Skin epidermis (tissue), 12 donors: ENCODE measurements around the gene ALS2CL.

ENCODE experiments used
- H3K27ac ChIP-seq, 21 experiments: fragments of 200-600 bp; sonication (generic) in 11 of 21; one replicate each; pipeline ENCODE4 v1.5.0; 2020; ENCODE audit warnings: mild to moderate bottlenecking in 3 of 21, inconsistent platforms in 2 of 21, moderate library complexity in 2 of 21
- H3K4me3 ChIP-seq, 7 experiments: fragments of 200-600 bp; sonication (generic) in 2 of 7; one replicate each; pipeline ENCODE4 v1.5.0; 2020; ENCODE audit warnings: inconsistent platforms in 2 of 7, mild to moderate bottlenecking in 2 of 7, moderate library complexity in 1 of 7

ALS2CL gene

GRCh38 chr3:46716461-46717441 lies 23.3 kb upstream of the ALS2CL start:
- Histone ChIP-seq H3K4me3 (no peak overlapping the region), H3K27ac (no peak overlapping the region)

DNA sequence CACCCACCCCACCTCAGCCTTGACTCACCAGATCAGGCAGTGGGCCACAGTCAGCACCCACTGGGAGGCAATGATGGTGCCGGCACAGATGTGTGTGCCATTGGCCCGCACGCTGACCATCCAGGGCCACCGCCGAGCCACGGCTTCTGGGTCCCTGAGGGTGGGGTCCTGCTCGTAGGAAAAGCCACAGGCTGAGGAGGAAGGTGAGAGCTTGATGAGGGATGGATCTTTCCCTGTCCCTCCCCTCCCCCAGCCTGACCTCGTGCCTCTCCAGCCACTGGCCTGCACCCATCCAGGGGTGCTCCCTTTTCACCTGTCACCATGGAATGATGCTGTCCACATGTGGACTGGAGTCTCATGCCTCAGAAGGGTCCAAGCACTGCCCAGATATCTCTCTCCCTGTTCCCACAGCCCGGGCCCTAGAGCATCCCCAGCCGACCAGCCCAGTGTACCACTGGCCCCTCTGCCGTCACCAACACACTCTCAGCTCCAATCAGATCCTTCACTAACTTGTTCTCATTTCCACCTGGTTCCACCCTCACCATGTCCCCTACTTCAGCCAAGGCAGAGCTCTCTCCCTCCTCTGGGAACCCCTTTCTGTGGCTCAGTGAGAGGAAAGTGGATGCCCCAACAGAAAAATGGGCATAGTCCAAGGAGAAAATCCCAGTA lies 22.2 kb upstream of the ALS2CL start:
- no peak overlapping the region for H3K4me3 ChIP-seq
- no peak overlapping the region for H3K27ac ChIP-seq

GRCh38 chr3:46714728-46715506 lies 21.4 kb upstream of the ALS2CL start:
- H3K27ac ChIP-seq: no peak overlapping the region
- no peak overlapping the region for H3K4me3 ChIP-seq

GRCh38 chr3:46713898-46714552 lies 20.5 kb upstream of the ALS2CL start:
- Histone ChIP-seq H3K4me3 (no peak overlapping the region), H3K27ac (peak overlapping the region in 1 of 21 experiments; percentile 11)

DNA sequence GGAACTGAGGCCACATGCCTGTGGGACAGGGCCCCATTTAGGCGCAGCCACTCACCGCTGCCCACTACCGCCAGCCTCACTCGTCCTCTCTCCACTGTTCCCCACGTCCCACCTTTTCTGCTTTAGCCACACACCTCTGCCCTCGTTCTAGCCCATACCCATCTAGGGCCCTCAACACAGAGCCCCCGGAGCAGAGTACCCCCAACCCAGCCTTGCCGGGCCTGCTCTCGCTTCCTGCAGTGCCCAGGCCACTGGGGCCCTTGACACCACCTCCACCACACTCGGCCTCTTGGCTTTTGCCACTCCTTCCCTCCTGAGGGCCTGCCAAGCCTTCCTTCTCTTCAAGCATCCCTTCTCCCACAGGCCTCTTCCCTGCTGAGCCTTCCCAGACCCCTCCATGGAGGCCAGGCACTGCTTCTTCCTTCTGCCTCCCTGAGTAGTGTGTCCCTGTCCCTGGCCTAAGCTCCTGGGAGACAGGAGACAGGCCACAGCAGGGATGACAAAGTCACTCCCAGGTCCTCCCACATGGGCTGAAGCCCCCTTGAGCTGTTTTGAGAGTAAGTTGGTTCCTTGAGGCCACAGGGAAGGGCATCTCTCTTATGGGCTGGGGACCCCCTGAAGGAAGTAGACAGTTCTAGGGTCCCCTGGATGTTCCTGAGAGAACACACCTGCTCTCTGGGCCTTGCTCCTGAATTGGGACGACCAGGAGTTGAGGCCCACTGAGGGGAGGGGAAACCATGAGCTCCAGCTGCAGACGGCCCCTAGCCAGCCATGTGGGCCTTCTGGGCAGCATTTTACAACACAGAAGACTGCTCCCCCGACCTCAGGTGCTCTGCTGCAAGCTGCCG lies 19.8 kb upstream of the ALS2CL start:
- Histone ChIP-seq H3K4me3 (no peak overlapping the region), H3K27ac (peak overlapping the region in 1 of 21 experiments; percentile 11)

GRCh38 chr3:46712191-46713049 lies 18.9 kb upstream of the ALS2CL start:
- Histone ChIP-seq H3K4me3 (no peak overlapping the region), H3K27ac (no peak overlapping the region)

GRCh38 chr3:46711760-46712159 lies 18.3 kb upstream of the ALS2CL start:
- Histone ChIP-seq H3K4me3 (no peak overlapping the region), H3K27ac (no peak overlapping the region)

DNA sequence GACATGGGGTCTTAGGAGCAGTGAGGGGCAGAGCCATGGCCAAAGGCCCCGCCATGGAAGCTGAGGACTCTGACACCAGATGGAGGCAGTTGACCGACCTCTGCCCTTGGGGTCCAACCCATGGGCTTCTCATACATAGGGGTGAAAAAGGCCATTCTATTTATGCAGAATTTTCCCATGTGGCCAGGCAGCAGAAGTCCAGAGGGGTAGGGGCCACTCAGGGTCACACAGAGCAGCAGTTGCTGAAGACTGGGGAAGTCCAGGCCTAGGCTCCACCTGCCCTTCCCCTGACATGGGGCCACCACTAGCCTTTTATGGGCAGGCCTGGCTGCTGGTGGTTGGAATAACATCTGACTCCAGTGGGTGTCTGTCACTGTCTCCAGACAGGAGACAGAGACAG lies 17.8 kb upstream of the ALS2CL start:
- no peak overlapping the region for H3K27ac ChIP-seq
- no peak overlapping the region for H3K4me3 ChIP-seq

DNA sequence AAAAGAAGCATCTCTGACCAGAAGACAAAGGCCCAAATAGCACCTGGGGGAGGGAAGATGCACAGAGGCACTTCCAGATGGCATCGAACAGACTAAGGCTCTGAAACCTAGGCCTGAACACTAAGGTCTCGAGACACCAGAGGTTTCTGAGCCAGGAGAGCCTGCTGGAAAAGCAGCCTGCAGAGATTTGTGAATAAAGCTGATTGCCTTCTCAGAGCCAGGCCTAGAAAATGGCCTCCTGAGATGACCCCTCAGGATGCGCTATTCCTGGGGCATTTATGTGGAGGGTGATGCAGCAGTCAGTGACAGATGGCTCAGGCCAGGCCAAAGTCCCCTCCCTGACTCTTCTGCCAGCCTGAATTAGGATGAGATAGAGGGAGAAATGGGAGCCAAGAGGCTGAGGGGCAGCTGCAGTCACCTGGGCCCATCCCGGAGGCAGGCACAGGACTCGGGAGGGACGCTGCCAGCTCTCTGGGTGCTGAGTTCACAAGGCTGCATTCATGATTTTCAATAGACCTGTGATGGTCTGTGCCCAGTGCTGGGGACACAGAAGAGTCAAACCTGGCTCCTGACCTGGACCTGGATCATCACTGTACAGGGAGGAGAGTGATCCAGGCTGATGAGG lies 17.3 kb upstream of the ALS2CL start:
- Histone ChIP-seq H3K4me3 (no peak overlapping the region), H3K27ac (no peak overlapping the region)

- no peak overlapping the region for H3K4me3 ChIP-seq
- H3K27ac ChIP-seq: no peak overlapping the region
These were observed 16.8 kb upstream of the ALS2CL start for GRCh38 chr3:46710229-46710628.

DNA sequence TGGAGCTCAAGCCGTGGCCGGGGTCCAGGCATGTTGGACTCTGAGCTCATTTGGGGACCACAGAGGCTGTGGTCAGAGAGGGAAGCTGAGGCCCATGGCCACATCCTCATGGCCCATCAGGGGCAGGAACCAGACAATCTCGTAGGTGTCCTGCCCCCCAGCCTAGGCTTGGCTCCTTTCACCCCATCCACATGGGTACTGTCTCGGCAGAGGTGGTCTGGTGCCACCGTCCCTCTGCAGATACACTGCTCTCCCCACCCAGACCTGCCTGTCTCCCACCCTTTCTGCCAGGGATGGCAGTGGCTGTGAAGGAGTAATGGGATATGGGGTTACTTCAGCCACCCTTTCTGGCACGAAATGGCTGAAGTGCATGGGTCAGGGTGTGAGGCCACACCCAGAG lies 16.2 kb upstream of the ALS2CL start:
- Histone ChIP-seq H3K4me3 (no peak overlapping the region), H3K27ac (no peak overlapping the region)

GRCh38 chr3:46709157-46709654 lies 15.7 kb upstream of the ALS2CL start:
- H3K4me3 ChIP-seq: no peak overlapping the region
- no peak overlapping the region for H3K27ac ChIP-seq

GRCh38 chr3:46708401-46709156 lies 15.1 kb upstream of the ALS2CL start:
- Histone ChIP-seq H3K27ac (no peak overlapping the region), H3K4me3 (no peak overlapping the region)

DNA sequence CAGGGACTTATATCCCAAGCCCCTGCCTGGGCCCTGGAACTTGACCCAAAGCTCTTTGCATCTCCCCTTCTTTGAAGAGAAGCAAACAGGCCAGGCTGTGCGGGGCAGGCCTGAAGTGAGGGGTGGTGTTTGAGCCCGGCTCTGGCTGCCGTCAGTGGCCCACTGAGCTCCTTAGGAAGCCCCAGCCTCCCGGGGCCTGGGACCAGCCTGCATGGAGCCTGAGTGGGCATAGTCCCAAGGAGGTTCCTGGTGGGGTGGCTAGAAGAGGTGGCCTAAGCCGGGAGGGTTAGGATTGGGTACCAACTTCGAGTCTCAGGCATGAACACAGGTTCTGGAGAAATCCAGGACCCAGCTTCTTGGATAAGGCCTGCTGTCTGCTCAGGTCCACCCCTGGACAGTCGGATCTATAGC lies 14.1 kb upstream of the ALS2CL start:
- no peak overlapping the region for H3K27ac ChIP-seq
- no peak overlapping the region for H3K4me3 ChIP-seq

DNA sequence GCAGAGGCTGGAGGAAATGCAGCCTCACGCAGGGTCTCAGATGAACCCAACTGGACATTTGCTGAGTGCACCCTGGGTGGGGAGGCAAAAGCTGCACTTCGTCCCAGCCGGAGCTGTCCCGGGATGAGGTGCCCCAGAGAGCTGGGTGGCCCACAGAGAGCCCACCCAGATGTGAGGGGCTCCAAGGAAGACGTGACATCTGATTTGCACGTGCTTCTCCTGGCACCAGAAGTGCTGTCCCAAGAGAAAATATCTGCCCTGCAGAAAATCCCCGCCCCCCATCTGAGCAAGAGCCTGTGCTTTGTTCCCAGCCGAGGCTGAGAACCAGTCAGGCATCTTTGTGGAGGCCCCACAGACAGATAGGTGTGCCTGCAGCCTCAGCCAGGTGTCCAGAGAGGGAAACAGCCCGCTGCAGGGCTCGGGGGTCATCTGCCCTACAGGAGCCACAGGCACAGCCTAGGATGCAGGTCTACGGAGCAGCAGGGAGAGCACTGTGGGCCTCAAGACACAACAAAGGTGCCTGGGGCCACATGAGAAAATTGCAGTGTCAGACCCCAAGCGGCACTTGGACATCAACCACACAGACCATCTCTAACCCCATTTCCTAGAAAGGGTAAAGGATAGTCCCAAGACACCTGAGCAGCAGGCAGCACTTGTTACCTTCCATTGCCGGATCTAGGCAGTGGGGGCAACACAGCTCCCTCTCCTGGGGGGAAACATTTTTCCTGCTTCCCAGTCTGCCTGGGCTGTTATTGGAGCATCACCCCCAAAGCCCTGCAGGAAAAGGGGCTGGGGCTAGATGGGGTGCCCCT lies 13.5 kb upstream of the ALS2CL start:
- H3K4me3 ChIP-seq: no peak overlapping the region
- H3K27ac ChIP-seq: no peak overlapping the region
